ENCODE results near the gene TAS1R3.

GRCh38 chr1:1297802-1298424 is 33.2 kb upstream of the TAS1R3 start:
- TF ChIP-seq, protein P1, sequence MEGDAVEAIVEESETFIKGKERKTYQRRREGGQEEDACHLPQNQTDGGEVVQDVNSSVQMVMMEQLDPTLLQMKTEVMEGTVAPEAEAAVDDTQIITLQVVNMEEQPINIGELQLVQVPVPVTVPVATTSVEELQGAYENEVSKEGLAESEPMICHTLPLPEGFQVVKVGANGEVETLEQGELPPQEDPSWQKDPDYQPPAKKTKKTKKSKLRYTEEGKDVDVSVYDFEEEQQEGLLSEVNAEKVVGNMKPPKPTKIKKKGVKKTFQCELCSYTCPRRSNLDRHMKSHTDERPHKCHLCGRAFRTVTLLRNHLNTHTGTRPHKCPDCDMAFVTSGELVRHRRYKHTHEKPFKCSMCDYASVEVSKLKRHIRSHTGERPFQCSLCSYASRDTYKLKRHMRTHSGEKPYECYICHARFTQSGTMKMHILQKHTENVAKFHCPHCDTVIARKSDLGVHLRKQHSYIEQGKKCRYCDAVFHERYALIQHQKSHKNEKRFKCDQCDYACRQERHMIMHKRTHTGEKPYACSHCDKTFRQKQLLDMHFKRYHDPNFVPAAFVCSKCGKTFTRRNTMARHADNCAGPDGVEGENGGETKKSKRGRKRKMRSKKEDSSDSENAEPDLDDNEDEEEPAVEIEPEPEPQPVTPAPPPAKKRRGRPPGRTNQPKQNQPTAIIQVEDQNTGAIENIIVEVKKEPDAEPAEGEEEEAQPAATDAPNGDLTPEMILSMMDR (conservative IDR thresholded peaks at IDR 0.05; ENCODE audit: low read depth in 2 of 2) = no peak
- no peak for TF ChIP-seq EZH2 (IDR thresholded peaks at IDR 0.05; ENCODE audit: low read depth, unreplicated experiment)
- no peak for TF ChIP-seq NANOG (IDR thresholded peaks at IDR 0.05; ENCODE audit: borderline replicate concordance)
- no peak for TF ChIP-seq EZH2phosphoT487 (IDR thresholded peaks at IDR 0.05; ENCODE audit: unreplicated experiment)
- TF ChIP-seq POLR2AphosphoS5 (IDR thresholded peaks at IDR 0.05; ENCODE audit: low read depth) = no peak
- TF ChIP-seq ZNF114 (CRISPR knock-in tag; IDR thresholded peaks at IDR 0.05) = no peak
